ENCODE measurements around the gene NUP54. TPM values are rescaled to one million over a fixed set of nuclear protein-coding genes. Genes with fewer than 3 reads are reported as not detected.

NUP54 gene
- total and polyA plus RNA-seq, 9 of the 15 experiments (the other 6 are each of a cell fraction or from before 2014, with no cell fraction given): 29.6 to 115 (median 67.7) TPM

DNA sequence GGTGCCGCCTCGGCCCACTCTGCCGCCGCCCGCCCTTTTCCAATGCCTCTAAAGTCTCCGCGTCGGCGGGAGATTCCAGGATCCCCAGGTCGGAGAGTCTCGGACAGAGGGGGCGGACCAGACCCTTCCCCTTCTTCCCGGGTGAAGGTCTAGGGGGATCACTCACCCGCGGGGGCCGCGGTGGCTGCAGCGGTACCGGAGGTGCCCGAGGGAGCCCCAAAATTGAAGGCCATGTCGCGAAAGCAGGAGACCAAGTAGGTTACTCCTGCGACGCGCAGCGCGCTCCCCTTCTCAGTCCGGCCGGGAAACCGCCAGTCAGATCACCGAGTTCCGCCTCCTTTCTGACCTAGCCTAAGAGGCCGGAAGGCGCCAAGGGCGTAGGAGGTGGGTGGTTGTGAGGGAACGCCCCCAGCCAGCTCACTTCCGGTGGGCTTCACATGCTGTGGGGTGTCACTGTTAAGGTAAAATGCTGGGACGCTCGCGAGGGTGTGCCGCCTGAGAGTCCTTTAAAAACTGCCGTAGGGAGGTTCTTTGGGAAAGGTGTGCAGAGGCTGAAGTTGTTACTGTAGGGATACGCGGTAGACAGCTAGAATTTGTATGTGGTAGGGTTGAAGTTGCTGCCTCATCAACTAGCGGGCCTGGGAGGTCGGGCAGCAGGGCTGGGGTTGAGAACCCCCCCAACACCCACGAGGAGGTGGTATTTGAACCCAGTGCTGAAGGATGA is at the start of gene NUP54 (continued):
- 0 out of 2 replicates have a peak, but pooled peaks have one; percentile 76 for TF ChIP-seq MTA1 (IDR thresholded peaks at IDR 0.05; ENCODE audit: borderline replicate concordance)
- TF ChIP-seq ZFX (CRISPR knock-in tag; IDR thresholded peaks at IDR 0.05): peak; percentile 99
- TF ChIP-seq SNIP1 (IDR thresholded peaks at IDR 0.05; ENCODE audit: low read depth): no peak
- TF ChIP-seq FOXK2 (conservative IDR thresholded peaks at IDR 0.05 in 1 of 2, IDR thresholded peaks at IDR 0.05 in 1 of 2; ENCODE audit: low read depth in 2 of 2): peak; percentile 57 to 79
- TF ChIP-seq, protein P1, sequence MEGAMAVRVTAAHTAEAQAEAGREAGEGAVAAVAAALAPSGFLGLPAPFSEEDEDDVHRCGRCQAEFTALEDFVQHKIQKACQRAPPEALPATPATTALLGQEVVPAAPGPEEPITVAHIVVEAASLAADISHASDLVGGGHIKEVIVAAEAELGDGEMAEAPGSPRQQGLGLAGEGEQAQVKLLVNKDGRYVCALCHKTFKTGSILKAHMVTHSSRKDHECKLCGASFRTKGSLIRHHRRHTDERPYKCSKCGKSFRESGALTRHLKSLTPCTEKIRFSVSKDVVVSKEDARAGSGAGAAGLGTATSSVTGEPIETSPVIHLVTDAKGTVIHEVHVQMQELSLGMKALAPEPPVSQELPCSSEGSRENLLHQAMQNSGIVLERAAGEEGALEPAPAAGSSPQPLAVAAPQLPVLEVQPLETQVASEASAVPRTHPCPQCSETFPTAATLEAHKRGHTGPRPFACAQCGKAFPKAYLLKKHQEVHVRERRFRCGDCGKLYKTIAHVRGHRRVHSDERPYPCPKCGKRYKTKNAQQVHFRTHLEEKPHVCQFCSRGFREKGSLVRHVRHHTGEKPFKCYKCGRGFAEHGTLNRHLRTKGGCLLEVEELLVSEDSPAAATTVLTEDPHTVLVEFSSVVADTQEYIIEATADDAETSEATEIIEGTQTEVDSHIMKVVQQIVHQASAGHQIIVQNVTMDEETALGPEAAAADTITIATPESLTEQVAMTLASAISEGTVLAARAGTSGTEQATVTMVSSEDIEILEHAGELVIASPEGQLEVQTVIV (CRISPR knock-in tag; IDR thresholded peaks at IDR 0.05; ENCODE audit: borderline replicate concordance): peak; percentile 60; the same call in 1 of the 2 replicates
- TF ChIP-seq HDAC2 (IDR thresholded peaks at IDR 0.05): peak; percentile 55; the same call in 1 of the 2 replicates
- TF ChIP-seq, protein P2, sequence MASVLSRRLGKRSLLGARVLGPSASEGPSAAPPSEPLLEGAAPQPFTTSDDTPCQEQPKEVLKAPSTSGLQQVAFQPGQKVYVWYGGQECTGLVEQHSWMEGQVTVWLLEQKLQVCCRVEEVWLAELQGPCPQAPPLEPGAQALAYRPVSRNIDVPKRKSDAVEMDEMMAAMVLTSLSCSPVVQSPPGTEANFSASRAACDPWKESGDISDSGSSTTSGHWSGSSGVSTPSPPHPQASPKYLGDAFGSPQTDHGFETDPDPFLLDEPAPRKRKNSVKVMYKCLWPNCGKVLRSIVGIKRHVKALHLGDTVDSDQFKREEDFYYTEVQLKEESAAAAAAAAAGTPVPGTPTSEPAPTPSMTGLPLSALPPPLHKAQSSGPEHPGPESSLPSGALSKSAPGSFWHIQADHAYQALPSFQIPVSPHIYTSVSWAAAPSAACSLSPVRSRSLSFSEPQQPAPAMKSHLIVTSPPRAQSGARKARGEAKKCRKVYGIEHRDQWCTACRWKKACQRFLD (CRISPR knock-in tag; IDR thresholded peaks at IDR 0.05): peak; percentile 81
- TF ChIP-seq JUNB (CRISPR knock-in tag; conservative IDR thresholded peaks at IDR 0.05): no peak
- TF ChIP-seq MYC (IDR thresholded peaks at IDR 0.05; ENCODE audit: low read depth, low read length): peak; percentile 89
- no peak for TF ChIP-seq MYC (CRISPR knock-in tag; IDR thresholded peaks at IDR 0.05; ENCODE audit: borderline replicate concordance, low read depth)
- TF ChIP-seq, protein P3, sequence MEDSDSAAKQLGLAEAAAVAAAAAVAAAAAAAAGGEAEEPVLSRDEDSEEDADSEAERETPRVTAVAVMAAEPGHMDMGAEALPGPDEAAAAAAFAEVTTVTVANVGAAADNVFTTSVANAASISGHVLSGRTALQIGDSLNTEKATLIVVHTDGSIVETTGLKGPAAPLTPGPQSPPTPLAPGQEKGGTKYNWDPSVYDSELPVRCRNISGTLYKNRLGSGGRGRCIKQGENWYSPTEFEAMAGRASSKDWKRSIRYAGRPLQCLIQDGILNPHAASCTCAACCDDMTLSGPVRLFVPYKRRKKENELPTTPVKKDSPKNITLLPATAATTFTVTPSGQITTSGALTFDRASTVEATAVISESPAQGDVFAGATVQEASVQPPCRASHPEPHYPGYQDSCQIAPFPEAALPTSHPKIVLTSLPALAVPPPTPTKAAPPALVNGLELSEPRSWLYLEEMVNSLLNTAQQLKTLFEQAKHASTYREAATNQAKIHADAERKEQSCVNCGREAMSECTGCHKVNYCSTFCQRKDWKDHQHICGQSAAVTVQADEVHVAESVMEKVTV (CRISPR knock-in tag; IDR thresholded peaks at IDR 0.05): no peak
- TF ChIP-seq, protein P4, sequence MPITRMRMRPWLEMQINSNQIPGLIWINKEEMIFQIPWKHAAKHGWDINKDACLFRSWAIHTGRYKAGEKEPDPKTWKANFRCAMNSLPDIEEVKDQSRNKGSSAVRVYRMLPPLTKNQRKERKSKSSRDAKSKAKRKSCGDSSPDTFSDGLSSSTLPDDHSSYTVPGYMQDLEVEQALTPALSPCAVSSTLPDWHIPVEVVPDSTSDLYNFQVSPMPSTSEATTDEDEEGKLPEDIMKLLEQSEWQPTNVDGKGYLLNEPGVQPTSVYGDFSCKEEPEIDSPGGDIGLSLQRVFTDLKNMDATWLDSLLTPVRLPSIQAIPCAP (CRISPR knock-in tag; IDR thresholded peaks at IDR 0.05; ENCODE audit: borderline replicate concordance): 0 out of 2 replicates have a peak, but pooled peaks have one; percentile 74
- TF ChIP-seq, protein P5, sequence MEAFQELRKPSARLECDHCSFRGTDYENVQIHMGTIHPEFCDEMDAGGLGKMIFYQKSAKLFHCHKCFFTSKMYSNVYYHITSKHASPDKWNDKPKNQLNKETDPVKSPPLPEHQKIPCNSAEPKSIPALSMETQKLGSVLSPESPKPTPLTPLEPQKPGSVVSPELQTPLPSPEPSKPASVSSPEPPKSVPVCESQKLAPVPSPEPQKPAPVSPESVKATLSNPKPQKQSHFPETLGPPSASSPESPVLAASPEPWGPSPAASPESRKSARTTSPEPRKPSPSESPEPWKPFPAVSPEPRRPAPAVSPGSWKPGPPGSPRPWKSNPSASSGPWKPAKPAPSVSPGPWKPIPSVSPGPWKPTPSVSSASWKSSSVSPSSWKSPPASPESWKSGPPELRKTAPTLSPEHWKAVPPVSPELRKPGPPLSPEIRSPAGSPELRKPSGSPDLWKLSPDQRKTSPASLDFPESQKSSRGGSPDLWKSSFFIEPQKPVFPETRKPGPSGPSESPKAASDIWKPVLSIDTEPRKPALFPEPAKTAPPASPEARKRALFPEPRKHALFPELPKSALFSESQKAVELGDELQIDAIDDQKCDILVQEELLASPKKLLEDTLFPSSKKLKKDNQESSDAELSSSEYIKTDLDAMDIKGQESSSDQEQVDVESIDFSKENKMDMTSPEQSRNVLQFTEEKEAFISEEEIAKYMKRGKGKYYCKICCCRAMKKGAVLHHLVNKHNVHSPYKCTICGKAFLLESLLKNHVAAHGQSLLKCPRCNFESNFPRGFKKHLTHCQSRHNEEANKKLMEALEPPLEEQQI (IDR thresholded peaks at IDR 0.05): 0 out of 2 replicates have a peak, but pooled peaks have one; percentile 47

All from K562 (cell line).